ENCODE data around the gene HIGD1C. TPM values are rescaled to one million over a fixed set of nuclear protein-coding genes. Genes with fewer than 3 reads are reported as not detected.
"Not testable (repeated sequence)": the region's sequence is repeated elsewhere in the genome, so short reads cannot be mapped to it uniquely, and the experiment has no call there.

Gene HIGD1C
- total RNA-seq (2022): not detected in 2 replicates
- Bru-seq, nascent RNA: percentile 5 among the genes with signal in this experiment
- BruChase-seq, experiment 1, labeled RNA remaining after a 2-hour chase: percentile 4 among the genes with signal in this experiment
- not detected for BruChase-seq, experiment 2, labeled RNA remaining after a 6-hour chase
- long read RNA-seq: 0 reads

- no peaks in the 10 kb centered on the region for H3K27me3 ChIP-seq (replicated peaks; ENCODE audit: control insufficient read depth, insufficient read depth, low read length)
- ChIA-PET CTCF (interaction anchor here (0.6 to 0.9 kb wide), 2 partner anchors 35 to 127 kb away, joined by 3 to 4 read pairs; no protein-coding TSS in a partner anchor), POLR2A (no interaction called here)
- no peak for TF ChIP-seq CTCF (IDR thresholded peaks at IDR 0.05; ENCODE audit: insufficient read depth in 1 of 2, low read depth in 1 of 2, low read length in 1 of 2, severe bottlenecking in 1 of 2, unreplicated experiment in 1 of 2)
- no peak within 1 kb of the TSS for H3K4me3 ChIP-seq (ENCODE audit: low read depth, low read length)
- H3K4me1 ChIP-seq: no peaks in the 10 kb centered on the region
- no peaks in the 10 kb centered on the region; the same call in 1 of the 2 replicates for H3K36me3 ChIP-seq (ENCODE audit: control insufficient read depth, insufficient read depth, low read length)
- H3K27ac Mint-ChIP-seq (ENCODE audit: unreplicated experiment): no peak within 1 kb of the TSS
- H3K4me3 Mint-ChIP-seq (ENCODE audit: unreplicated experiment): no peak within 1 kb of the TSS
- no peaks in the 10 kb centered on the region for H3K27me3 Mint-ChIP-seq (ENCODE audit: insufficient read depth, unreplicated experiment)
- DNase-seq: no peak
- no TSS peak for BruUV-seq (replicated peaks)
- no peaks in the 10 kb centered on the region; the same call in 1 of the 2 replicates for H3K9me3 ChIP-seq
- H3K36me3 Mint-ChIP-seq (ENCODE audit: insufficient read depth, unreplicated experiment): no peaks in the 10 kb centered on the region
- intact Hi-C loops (cut with micrococcal nuclease; ENCODE audit: unreplicated experiment): loop anchor here (2.0 kb wide), 1 partner anchor 76 kb away; no protein-coding TSS in a partner anchor
- no peaks in the 10 kb centered on the region for H3K9me3 Mint-ChIP-seq (ENCODE audit: unreplicated experiment)
- H3K4me1 Mint-ChIP-seq (ENCODE audit: low read depth, unreplicated experiment): no peaks in the 10 kb centered on the region
Measured at GRCh38 chr12:50952510-50952909, at the start of gene HIGD1C. Gene HIGD1C, plus strand, starts transcription at chr12:50952544. Its CDS starts 1,455 bp downstream, at chr12:50953999.

- H3K27me3 ChIP-seq (replicated peaks; ENCODE audit: control insufficient read depth, insufficient read depth, low read length); H3K27me3 Mint-ChIP-seq (ENCODE audit: insufficient read depth, unreplicated experiment); CTCF ChIA-PET; H3K4me3 ChIP-seq (ENCODE audit: low read depth, low read length); BruUV-seq (replicated peaks); intact Hi-C loops (cut with micrococcal nuclease; ENCODE audit: unreplicated experiment); H3K27ac Mint-ChIP-seq (ENCODE audit: unreplicated experiment); H3K36me3 Mint-ChIP-seq (ENCODE audit: insufficient read depth, unreplicated experiment); H3K4me1 Mint-ChIP-seq (ENCODE audit: low read depth, unreplicated experiment); H3K36me3 ChIP-seq (ENCODE audit: control insufficient read depth, insufficient read depth, low read length); POLR2A ChIA-PET; DNase-seq; H3K4me3 Mint-ChIP-seq (ENCODE audit: unreplicated experiment); H3K4me1 ChIP-seq: not testable (repeated sequence)
- H3K9me3 ChIP-seq: peaks cover 19% of the 10 kb centered on the region
- peaks cover 31% of the 10 kb centered on the region for H3K9me3 Mint-ChIP-seq (ENCODE audit: unreplicated experiment)
Measured at GRCh38 chr12:50908479-50908878, 43.9 kb upstream of the HIGD1C start.

GRCh38 chr12:50912361-50912760 lies 40.0 kb upstream of the HIGD1C start:
- POLR2A ChIA-PET; H3K4me1 ChIP-seq; CTCF ChIA-PET; H3K27me3 ChIP-seq (replicated peaks; ENCODE audit: control insufficient read depth, insufficient read depth, low read length); BruUV-seq (replicated peaks); DNase-seq; H3K36me3 Mint-ChIP-seq (ENCODE audit: insufficient read depth, unreplicated experiment); H3K4me1 Mint-ChIP-seq (ENCODE audit: low read depth, unreplicated experiment); H3K27ac Mint-ChIP-seq (ENCODE audit: unreplicated experiment); H3K4me3 ChIP-seq (ENCODE audit: low read depth, low read length); H3K4me3 Mint-ChIP-seq (ENCODE audit: unreplicated experiment); H3K36me3 ChIP-seq (ENCODE audit: control insufficient read depth, insufficient read depth, low read length); intact Hi-C loops (cut with micrococcal nuclease; ENCODE audit: unreplicated experiment); H3K27me3 Mint-ChIP-seq (ENCODE audit: insufficient read depth, unreplicated experiment): not testable (repeated sequence)
- H3K9me3 ChIP-seq: peaks cover 33% of the 10 kb centered on the region
- H3K9me3 Mint-ChIP-seq (ENCODE audit: unreplicated experiment): peaks cover 64% of the 10 kb centered on the region

- BruUV-seq (replicated peaks): no TSS peak
- POLR2A ChIA-PET: no interaction called here
- H3K9me3 Mint-ChIP-seq (ENCODE audit: unreplicated experiment): peaks cover 72% of the 10 kb centered on the region
Measured at GRCh38 chr12:50913224-50913623, 39.1 kb upstream of the HIGD1C start.

More at GRCh38 chr12:50913224-50913623, 39.1 kb upstream of the HIGD1C start:
- intact Hi-C loops (cut with micrococcal nuclease; ENCODE audit: unreplicated experiment): no loop called here
- Mint-ChIP-seq H3K27me3 (ENCODE audit: insufficient read depth, unreplicated experiment) (no peaks in the 10 kb centered on the region), H3K4me3 (ENCODE audit: unreplicated experiment) (no peak overlapping the region), H3K27ac (ENCODE audit: unreplicated experiment) (no peak overlapping the region), H3K36me3 (ENCODE audit: insufficient read depth, unreplicated experiment) (no peaks in the 10 kb centered on the region), H3K4me1 (ENCODE audit: low read depth, unreplicated experiment) (no peaks in the 10 kb centered on the region)
- CTCF ChIA-PET: no interaction called here
- Histone ChIP-seq H3K36me3 (ENCODE audit: control insufficient read depth, insufficient read depth, low read length) (no peaks in the 10 kb centered on the region), H3K9me3 (peaks cover 37% of the 10 kb centered on the region), H3K4me3 (ENCODE audit: low read depth, low read length) (no peak overlapping the region), H3K4me1 (no peaks in the 10 kb centered on the region), H3K27me3 (replicated peaks; ENCODE audit: control insufficient read depth, insufficient read depth, low read length) (no peaks in the 10 kb centered on the region)
- no peak for TF ChIP-seq CTCF (IDR thresholded peaks at IDR 0.05; ENCODE audit: insufficient read depth in 1 of 2, low read depth in 1 of 2, low read length in 1 of 2, severe bottlenecking in 1 of 2, unreplicated experiment in 1 of 2)
- DNase-seq: no peak
